ENCODE data around the gene TBX20.

DNA sequence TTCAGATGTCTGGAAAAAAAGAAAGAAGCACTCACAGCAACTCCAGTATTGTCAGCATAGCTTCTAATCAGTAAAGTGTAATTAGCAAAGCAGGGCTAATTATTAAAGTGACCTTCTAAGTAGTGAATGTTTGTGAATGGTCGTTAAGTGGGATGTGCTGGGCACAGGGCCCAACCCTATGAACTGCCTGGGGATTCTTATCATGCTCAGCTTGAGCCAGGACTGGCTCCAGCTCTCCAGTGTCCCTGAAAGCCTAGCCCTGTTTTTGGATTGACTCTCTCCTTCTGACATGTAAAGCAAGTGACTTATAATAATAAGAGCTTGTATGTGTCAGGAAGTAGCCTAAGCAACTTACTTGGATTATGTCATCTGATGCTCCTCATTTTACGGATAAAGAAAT, 9.5 kb upstream of the TBX20 start:
- TF ChIP-seq POLR2A (IDR thresholded peaks at IDR 0.05) (no peak), POLR2AphosphoS5 (IDR thresholded peaks at IDR 0.05) (no peak)
- TF ChIP-seq, protein P1, sequence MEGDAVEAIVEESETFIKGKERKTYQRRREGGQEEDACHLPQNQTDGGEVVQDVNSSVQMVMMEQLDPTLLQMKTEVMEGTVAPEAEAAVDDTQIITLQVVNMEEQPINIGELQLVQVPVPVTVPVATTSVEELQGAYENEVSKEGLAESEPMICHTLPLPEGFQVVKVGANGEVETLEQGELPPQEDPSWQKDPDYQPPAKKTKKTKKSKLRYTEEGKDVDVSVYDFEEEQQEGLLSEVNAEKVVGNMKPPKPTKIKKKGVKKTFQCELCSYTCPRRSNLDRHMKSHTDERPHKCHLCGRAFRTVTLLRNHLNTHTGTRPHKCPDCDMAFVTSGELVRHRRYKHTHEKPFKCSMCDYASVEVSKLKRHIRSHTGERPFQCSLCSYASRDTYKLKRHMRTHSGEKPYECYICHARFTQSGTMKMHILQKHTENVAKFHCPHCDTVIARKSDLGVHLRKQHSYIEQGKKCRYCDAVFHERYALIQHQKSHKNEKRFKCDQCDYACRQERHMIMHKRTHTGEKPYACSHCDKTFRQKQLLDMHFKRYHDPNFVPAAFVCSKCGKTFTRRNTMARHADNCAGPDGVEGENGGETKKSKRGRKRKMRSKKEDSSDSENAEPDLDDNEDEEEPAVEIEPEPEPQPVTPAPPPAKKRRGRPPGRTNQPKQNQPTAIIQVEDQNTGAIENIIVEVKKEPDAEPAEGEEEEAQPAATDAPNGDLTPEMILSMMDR (IDR thresholded peaks at IDR 0.05): no peak
